G401 (cell line): Measurements from ENCODE around the gene CAPZA3. TPM values are rescaled to one million over a fixed set of nuclear protein-coding genes. Genes with fewer than 3 reads are reported as not detected.
"Not testable (repeated sequence)": the region's sequence is repeated elsewhere in the genome, so short reads cannot be mapped to it uniquely, and the experiment has no call there.

ENCODE experiments used
- DNase-seq: peaks from one replicate; pipeline ENCODE4 v3.0.0-alpha.2; 2015; ENCODE audit warnings: low spot score
- in situ Hi-C: cut with HindIII; loops from 2 replicates; pipeline ENCODE4 v1.10.0; 2016; ENCODE audit warnings: low sequenced_read_pairs, mixed read lengths
- total RNA-seq: library from RNA; depleted of rRNA; stranded (reverse); fragments of >200 nt; shearing (Covaris generic); gene quantifications from 2 replicates; pipeline ENCODE4 v1.2.3, GENCODE V29; 2014; rRNA removed

CAPZA3 gene, protein sequence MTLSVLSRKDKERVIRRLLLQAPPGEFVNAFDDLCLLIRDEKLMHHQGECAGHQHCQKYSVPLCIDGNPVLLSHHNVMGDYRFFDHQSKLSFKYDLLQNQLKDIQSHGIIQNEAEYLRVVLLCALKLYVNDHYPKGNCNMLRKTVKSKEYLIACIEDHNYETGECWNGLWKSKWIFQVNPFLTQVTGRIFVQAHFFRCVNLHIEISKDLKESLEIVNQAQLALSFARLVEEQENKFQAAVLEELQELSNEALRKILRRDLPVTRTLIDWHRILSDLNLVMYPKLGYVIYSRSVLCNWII
- not detected in 2 replicates for total RNA-seq

DNA sequence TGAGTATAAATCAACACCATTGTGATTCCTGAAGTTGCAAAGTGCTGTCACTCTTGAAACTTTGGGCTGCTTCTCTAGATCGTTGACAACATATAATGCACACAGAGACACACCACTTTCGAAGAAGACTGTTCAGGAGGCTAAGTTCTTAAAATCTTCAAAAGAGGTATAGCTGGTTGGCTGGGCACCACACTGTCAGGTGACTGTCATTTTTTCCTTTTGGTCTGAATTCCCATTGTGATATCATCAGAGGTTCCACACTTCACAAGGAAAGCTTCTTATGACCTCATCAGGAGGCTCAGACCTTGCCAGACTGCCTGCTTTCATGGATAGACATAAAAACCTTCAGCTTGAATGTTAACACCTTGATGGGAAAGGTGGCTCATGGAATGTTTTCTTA lies at the start of gene CAPZA3, which contains the start of gene PLCZ1:
CAPZA3 (plus strand) TSS at position 301 of the 400 bp plus-strand sequence. CDS start 150 bp downstream, outside the sequence.
PLCZ1 (minus strand) TSS at position 194 of the 400 bp plus-strand sequence. CDS start 641 bp downstream, outside the sequence.
- in situ Hi-C loops: no loop called here
- no peak for DNase-seq

GRCh38 chr12:18689771-18690170 lies 48.1 kb upstream of the CAPZA3 start:
- DNase-seq: no peak
- in situ Hi-C loops: no loop called here

DNA sequence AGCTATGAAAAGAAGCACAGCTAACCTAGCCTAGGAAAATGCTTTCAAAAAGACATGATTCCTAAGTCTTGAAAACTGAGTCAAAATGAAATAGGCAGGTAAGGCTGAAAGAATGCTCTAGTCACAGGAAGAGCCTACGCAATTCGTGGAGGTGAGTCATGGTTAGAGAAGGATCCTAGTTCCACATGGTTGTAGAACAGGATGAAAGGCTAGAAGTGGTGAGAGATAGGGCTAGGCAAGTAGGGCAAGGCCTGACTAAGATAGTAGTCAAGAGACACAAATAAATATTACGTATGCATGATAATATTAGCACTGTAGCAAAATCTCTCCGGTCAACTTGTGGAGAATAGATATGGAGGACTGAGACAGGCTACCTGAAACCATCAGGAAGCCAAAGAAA lies 47.3 kb upstream of the CAPZA3 start:
- no peak for DNase-seq
- in situ Hi-C loops: no loop called here

DNA sequence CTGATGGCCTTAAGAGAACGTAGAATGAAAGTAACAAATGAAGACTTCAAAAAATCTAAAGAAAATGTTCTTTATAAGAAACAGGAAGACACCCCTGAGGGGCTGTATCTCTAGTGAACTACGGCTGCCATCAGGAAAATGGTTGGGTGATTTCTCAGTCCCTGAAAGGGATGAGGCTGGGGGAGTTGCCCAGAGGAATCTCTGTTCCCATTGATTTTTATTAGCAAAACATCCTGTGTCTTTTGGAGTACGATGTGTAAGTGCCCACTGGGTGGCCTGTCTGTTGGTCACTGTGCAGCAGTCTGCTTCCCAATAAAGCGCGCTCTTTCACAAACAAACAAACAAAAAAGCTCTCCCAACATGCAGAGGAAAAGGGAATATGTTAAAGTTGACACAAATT lies 43.9 kb upstream of the CAPZA3 start:
- in situ Hi-C loops, DNase-seq: not testable (repeated sequence)

DNA sequence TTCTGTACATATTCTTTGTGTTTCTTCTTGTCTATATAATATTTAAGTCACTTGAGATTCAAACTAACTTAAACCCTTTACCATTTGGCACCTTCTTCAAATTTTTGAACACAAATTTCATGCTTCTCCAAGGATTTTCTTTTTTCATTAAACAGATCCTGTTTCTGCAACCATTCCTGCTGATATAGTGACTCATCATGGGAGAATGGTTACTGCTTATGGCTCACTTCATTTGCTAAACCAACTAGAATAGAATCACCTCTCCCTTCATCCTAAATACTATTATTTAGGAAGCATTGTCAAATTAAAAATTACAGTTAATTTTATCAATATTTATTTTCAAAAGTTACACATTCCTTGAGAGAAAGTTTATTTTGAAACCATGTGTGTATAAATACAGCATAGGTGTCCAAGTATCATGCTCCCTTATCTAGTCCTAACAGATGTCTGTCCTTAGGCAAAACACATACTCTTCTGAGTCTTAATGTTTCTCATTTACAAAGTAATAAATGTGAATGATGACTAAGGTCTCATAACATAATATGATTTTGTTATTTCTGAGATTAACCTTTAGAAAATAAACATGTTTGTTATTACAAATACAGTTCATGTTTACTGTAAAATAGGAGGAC lies 40.8 kb upstream of the CAPZA3 start:
- in situ Hi-C loops: no loop called here
- no peak for DNase-seq

DNA sequence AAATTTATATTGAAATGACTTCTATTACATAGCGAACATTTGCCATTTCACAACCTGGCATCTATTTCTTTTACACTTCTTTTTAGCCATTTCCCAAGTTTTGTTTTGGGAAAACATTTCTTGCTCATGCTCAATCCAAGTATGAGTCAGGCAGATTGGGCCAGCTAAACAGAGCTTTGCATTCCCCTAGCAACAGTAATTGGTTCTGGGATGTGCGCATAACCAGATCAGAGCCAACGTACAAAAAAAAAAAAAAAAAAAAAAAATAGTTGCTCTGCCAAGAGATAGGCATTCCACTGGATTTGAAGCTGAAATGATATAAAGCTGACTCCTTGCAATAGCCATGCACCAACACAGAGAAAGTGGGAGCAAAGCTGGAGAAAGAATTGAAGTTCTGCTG lies 37.6 kb upstream of the CAPZA3 start:
- DNase-seq: no peak
- in situ Hi-C loops: no loop called here

DNA sequence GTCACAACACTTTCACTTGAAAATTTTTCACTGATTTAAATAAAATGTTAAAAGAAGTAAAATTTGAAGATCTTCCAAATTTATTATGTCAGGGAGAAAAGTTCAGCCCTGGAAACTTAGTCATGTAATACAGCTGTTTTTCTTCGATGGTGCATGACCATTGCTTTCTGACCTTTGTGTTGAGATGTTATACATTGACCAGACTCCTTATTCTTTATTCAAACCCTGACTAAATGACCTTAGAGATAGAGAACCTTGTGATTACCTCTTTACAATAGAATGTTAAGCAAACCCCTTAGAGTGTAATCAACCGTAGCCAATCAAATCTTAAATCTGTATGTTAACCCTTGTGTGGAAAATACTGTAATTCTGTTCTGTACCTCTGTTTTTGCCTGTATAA lies 34.6 kb upstream of the CAPZA3 start:
- in situ Hi-C loops: no loop called here

DNA sequence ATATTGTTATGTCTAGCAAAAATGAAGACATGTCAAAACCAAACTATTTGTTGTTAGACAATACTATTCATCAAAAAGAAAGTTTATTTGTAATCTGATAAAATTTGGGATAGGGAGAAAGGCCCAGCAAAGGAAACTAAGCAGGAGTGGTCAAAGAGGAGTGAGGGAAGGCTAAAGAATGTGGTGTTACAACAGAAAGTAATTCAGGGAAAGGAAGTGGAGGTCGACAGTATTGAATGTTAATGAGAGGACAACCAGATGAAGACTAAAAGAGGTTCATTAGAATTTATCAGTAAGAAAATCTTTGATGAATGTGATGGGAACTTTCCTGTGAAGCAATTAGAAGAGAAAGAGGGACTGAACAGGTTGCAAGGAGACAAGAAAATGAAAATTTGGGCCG lies 34.0 kb upstream of the CAPZA3 start:
- in situ Hi-C loops: no loop called here

More for the DNA sequence above, 34.6 kb upstream of the CAPZA3 start:
- no peak for DNase-seq

DNA sequence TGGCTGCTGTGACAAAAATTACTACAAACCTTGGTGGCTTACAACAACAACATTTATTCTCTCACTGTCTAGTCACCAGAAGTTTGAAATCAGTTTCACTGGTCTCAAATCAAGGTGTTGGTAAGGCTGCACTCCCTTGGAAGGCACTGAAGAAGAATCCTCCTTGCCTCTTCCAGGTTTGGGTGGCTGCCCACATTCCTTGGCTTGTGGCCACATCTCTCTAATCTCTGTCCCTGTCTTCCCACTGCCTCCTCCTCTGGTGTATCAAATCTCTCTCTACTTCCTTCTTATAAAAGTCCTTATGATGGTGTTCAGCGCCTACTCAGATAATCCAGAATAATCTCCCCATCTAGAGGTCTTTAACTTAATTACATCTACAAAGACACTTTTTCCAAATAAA lies 31.1 kb upstream of the CAPZA3 start:
- in situ Hi-C loops: no loop called here
- DNase-seq: no peak

More for the DNA sequence above, 34.0 kb upstream of the CAPZA3 start:
- DNase-seq: no peak

- DNase-seq: no peak
- in situ Hi-C loops: no loop called here
Measured at GRCh38 chr12:18716236-18716635, 21.7 kb upstream of the CAPZA3 start.

DNA sequence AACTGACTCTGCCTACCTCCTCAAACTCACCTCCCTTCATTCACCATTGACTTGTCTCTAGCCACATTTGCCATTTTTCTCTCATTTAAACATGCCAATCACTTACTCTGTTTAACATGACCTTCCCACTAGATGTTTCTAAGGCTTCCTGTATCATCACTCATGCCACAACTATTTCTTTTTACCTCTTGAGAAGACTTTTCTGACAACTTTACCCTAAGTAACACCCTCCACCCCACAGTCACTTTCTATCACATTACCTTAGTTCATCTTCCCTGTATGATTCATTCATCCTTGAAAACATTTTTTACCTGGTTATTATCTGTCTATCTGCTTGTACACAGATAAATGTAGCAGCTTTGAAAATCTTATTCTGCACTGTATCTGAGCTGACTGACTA lies 19.5 kb upstream of the CAPZA3 start:
- no peak for DNase-seq
- in situ Hi-C loops: no loop called here

DNA sequence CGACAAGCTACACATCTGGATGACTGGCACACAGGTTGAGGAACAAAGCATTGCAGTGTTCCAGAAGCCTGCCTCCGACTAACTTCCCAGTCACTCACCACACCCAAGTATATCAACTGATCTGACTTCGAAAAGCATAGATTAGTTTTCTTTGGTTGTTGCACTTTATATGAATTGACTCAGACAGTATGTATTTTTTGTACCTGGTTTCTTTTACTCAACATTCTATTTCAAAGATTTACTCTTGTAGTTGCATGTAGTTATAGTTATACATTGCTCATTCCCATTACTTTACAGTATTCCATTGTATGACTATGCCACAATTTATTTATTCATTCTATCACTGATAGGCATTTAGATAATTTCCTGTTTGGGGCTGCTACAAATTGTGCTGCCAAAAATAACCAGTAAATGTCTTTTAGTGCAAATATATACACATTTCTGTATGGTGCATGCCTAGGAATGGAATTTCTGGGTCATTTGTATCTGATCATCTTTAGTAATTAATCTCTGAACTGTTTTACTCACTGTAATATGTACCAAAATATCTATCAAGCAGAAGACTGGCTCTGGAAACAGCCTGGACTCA lies 17.9 kb upstream of the CAPZA3 start:
- in situ Hi-C loops: no loop called here
- no peak for DNase-seq

- no peak for DNase-seq
- in situ Hi-C loops: no loop called here
Measured at GRCh38 chr12:18720690-18721089, 17.2 kb upstream of the CAPZA3 start.

DNA sequence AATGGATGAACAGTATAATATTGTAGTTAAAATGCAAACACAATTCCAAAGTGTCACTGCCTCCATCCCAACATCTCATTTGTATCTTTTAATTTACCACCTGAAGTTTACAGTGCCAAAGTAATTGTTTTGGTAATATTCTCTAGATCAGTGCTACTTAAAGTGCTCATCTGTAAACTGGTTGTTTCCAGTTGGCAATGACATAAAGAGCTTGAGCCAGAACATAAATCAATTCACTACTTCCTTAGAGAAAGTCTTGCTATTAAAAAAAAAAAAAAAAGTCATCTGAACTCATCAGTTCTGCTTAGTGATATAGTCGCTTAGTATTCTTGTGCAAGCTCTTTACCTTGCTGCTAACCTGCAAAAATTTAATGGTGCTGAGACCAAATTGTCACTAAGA lies 16.5 kb upstream of the CAPZA3 start:
- no peak for DNase-seq
- in situ Hi-C loops: no loop called here

GRCh38 chr12:18723752-18724151 lies 14.2 kb upstream of the CAPZA3 start:
- in situ Hi-C loops: no loop called here
- no peak for DNase-seq

DNA sequence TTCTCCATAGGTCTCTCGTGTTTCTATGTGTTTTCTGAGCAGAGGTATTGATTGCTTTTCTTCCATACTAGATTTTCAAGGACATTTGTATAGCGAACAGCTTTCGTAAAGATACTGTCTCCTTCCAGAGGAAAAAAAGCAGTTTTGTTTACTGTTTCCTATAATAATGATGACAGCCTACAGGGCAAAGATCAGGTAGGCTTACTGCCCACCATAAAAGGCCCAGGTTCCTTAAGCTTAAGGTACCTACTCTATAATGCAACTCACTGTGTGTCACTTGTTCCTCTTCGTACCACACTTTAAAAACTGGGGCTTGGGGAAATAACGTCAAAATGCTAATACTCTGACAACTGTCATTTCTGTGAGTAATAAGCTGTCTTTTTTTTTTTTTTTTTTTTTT lies 6.8 kb upstream of the CAPZA3 start:
- in situ Hi-C loops: no loop called here
- DNase-seq: no peak

GRCh38 chr12:18747895-18748294 lies 10.0 kb downstream of the CAPZA3 start:
- DNase-seq: no peak
- in situ Hi-C loops: no loop called here

DNA sequence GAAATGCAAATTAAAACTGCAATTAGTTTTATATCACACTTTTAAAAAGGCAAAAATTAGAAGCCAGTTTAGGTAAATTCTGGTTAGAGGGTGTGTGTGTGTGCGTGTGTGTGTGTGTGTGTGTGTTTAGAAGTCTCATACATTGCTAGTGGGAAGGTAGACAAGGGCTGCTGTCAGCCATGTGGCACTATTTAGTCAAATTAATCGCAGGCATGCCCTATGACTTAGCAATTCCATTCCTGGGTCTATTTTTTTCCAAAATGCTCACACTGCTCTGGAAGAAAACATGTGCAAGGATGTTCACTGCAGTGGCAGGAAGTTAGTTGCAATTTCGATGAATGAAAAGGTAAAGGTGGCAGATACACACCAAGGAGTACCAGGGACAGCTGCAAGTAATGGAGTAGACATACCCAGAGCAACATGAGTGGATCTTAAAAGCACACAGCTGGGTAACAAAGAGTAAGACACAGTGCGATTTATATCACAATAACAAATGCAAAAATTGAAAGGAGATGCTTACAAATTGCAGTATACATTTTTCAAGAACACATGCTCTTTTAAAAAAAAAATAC lies 11.6 kb downstream of the CAPZA3 start:
- in situ Hi-C loops: no loop called here

DNA sequence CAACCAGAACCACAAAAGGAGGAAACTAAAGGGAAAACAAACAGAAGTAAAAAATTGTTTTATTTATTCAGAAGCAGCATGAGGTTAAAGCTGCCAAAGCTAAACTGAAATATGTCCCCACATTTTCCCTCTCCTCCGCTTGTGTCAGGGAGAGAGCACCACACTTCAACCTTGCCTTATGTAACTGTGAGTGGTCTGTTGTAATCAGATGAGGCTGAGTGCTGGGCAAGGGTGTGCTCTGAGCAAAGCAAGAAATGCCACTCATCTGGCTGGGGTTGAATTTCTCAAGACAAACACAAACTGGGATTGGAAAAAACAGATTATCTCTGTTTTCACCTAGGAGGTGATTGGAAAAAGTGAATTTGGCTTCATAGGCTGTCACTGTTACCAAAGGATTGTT lies 12.2 kb downstream of the CAPZA3 start:
- in situ Hi-C loops: no loop called here
- no peak for DNase-seq

More for the DNA sequence above, 11.6 kb downstream of the CAPZA3 start:
- no peak for DNase-seq

DNA sequence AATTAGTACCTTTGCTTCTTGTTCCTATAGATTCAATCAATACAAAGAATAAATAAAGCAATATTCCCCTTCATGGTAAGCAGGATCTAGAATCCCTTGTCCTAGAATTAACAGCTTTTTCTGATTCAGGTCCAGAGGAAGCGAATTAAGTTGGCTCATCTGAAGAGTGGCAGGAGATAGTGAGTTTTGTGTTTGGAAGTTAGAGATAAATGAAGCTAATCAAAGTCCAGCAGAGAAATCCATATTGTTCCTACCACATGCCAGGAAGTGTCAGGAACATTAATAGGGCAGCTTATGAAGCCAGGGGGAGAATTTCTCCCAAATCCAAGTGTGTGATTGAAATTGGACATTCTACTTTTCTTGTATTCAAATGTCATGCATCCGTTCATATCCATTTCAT lies 13.9 kb downstream of the CAPZA3 start:
- in situ Hi-C loops: no loop called here
- no peak for DNase-seq
